Measurements from ENCODE around the gene CNTNAP2. TPM values are rescaled to one million over a fixed set of nuclear protein-coding genes. Genes with fewer than 3 reads are reported as not detected.
"Not testable (repeated sequence)": the region's sequence is repeated elsewhere in the genome, so short reads cannot be mapped to it uniquely, and the experiment has no call there.

The CNTNAP2 gene
- total RNA-seq, 2 donors from 2014 or later: 4.4 to 8.5 TPM

DNA sequence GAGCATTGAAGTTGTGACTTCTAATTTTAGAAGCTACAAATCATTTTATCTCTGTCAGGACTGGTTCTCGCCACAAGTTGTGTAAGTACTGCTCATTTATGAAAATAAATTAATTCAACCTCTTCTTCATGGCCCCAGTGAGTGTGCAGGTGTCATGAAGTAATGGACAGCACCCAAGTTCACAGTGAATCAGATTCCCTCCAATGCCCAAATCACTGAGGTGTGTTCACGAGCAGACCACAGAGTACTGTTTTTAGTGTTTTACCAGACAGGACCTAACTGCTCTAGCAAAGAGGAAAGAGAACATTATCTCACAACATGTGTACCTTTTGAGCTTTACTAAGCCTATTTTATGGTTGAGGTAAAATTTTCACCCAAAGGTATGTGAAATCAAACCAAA, 980.0 kb downstream of the CNTNAP2 start:
- Histone ChIP-seq H3K9me3 (peaks cover 2% of the 10 kb centered on the region), H3K9ac (ENCODE audit: low read depth in 2 of 2, low read length in 2 of 2) (no peak overlapping the region), H3K4me1 (no peaks in the 10 kb centered on the region), H3K36me3 (no peaks in the 10 kb centered on the region), H3K4me3 (no peak overlapping the region), H3K27me3 (no peaks in the 10 kb centered on the region), H3K27ac (no peak overlapping the region)
- no peak for DNase-seq
- TF ChIP-seq, protein P1, sequence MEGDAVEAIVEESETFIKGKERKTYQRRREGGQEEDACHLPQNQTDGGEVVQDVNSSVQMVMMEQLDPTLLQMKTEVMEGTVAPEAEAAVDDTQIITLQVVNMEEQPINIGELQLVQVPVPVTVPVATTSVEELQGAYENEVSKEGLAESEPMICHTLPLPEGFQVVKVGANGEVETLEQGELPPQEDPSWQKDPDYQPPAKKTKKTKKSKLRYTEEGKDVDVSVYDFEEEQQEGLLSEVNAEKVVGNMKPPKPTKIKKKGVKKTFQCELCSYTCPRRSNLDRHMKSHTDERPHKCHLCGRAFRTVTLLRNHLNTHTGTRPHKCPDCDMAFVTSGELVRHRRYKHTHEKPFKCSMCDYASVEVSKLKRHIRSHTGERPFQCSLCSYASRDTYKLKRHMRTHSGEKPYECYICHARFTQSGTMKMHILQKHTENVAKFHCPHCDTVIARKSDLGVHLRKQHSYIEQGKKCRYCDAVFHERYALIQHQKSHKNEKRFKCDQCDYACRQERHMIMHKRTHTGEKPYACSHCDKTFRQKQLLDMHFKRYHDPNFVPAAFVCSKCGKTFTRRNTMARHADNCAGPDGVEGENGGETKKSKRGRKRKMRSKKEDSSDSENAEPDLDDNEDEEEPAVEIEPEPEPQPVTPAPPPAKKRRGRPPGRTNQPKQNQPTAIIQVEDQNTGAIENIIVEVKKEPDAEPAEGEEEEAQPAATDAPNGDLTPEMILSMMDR (IDR thresholded peaks at IDR 0.05): no peak
- intact Hi-C loops (cut with DNase I): no loop called here

DNA sequence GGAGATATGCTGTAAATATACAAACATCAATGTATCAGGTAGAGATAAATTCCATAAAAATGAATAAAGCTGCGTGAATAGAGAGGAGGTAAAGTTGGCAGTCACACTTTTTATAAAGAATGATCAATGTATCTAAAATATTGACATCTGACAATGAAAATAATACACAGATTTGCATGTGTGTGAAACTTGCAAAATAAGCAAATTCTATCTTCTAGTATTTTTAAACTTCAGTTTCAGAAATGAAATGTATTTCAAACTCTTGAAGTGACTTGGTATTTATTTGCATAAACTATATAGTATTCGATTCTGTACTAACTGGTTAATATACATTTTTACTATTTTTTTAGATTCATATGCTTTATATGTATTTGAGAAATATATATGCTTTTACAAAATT, 986.6 kb downstream of the CNTNAP2 start:
- TF ChIP-seq, protein P1 (IDR thresholded peaks at IDR 0.05): no peak
- no peaks in the 10 kb centered on the region for H3K4me1 ChIP-seq

DNA sequence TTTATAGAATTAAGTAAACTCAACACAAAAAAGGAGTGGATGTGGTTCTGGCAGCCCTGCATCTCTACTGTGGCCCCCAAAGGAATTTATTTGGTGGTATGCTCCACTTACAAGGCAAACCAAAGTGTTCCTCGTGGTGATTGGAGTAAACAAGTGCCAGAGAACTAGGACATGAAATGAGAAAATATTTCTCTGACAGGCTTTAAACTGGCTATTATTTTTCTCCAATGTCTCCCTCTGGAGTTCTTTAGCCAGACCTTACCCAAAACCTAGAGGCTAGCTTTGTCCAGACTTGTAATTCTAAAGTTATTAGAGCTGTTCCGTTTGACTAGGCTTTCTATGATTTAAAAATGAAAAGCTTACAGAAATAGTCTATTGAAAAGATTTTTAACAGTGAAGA, 990.1 kb downstream of the CNTNAP2 start:
- no peak overlapping the region for H3K27ac ChIP-seq
- no peak overlapping the region for H3K4me3 ChIP-seq
- H3K4me1 ChIP-seq: no peaks in the 10 kb centered on the region
- no peaks in the 10 kb centered on the region for H3K36me3 ChIP-seq
- TF ChIP-seq, protein P1 (IDR thresholded peaks at IDR 0.05): no peak
- H3K27me3 ChIP-seq: no peaks in the 10 kb centered on the region
- H3K9ac ChIP-seq (ENCODE audit: low read depth in 2 of 2, low read length in 2 of 2): no peak overlapping the region
- no peak for DNase-seq
- intact Hi-C loops (cut with DNase I): no loop called here
- H3K9me3 ChIP-seq: no peaks in the 10 kb centered on the region

More for the DNA sequence above, 986.6 kb downstream of the CNTNAP2 start:
- Histone ChIP-seq H3K36me3 (no peaks in the 10 kb centered on the region), H3K27me3 (no peaks in the 10 kb centered on the region), H3K9ac (ENCODE audit: low read depth in 2 of 2, low read length in 2 of 2) (no peak overlapping the region), H3K4me3 (no peak overlapping the region), H3K27ac (no peak overlapping the region), H3K9me3 (no peaks in the 10 kb centered on the region)
- no peak for DNase-seq
- intact Hi-C loops (cut with DNase I): no loop called here

DNA sequence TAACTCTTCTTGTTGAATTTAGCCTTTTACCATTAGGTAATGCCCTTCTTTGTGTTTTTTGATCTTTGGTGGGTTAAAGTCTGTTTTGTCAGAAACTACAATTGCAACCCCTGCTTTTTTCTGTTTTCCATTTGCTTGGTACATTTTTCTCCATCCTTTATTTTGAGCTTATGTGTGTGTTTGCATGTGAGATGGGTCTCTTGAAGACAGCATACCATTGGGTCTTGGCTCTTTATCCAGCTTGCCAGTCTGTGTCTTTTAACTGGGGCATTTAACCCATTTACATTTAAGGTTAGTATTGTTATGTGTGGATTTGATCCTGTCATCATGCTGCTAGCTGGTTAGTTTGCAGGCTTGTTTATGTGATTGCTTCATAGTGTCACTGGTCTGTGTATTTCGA, 997.9 kb downstream of the CNTNAP2 start:
- H3K9me3 ChIP-seq; H3K36me3 ChIP-seq; H3K4me1 ChIP-seq; DNase-seq; H3K27me3 ChIP-seq; H3K9ac ChIP-seq (ENCODE audit: low read depth in 2 of 2, low read length in 2 of 2); H3K27ac ChIP-seq; intact Hi-C loops (cut with DNase I); H3K4me3 ChIP-seq: not testable (repeated sequence)

DNA sequence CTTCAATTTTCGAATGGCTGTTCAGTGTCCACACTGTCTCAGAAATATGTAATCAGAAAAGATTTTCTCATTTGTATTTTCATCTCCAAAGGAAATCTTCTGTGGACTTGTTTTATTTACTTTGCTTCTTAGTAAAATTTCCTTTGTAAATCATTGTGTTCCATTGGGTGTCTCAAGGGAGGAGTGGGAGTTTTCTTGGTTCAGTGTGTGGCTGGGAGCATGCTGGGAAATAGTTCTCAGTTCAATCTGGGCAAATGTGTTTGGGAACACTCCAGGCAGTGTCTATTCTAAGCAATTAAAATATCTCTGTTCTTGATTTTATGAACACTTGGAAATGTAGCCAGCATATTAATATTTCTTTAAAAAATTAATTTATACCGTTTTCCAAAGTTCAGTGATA, 1019.8 kb downstream of the CNTNAP2 start:
- Histone ChIP-seq H3K4me3 (no peak overlapping the region), H3K9me3 (no peaks in the 10 kb centered on the region), H3K9ac (ENCODE audit: low read depth in 2 of 2, low read length in 2 of 2) (no peak overlapping the region), H3K4me1 (no peaks in the 10 kb centered on the region), H3K27ac (no peak overlapping the region), H3K27me3 (no peaks in the 10 kb centered on the region), H3K36me3 (no peaks in the 10 kb centered on the region)
- TF ChIP-seq, protein P1 (IDR thresholded peaks at IDR 0.05): no peak
- no peak for DNase-seq
- intact Hi-C loops (cut with DNase I): no loop called here

DNA sequence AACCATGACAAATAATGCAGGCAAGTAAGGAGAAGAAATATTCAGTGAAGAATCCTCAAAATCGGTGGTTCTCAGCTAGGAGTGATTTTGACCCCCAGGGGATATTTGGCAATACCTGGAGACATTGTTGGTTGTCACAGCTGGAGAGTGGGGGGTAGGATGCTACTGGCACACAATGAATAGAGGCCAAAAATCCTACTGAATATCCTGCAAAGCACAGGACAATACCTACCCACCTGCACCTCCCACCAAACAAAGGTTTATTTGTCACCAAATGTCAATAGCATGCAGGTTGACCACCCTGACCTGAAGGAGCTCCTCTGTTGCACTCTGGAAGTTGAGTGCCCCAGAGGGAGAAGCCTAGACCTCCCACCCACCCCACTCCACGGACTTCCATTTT, 1028.6 kb downstream of the CNTNAP2 start:
- TF ChIP-seq, protein P1 (IDR thresholded peaks at IDR 0.05): no peak
- no peak overlapping the region for H3K27ac ChIP-seq
- H3K36me3 ChIP-seq: no peaks in the 10 kb centered on the region
- no peaks in the 10 kb centered on the region for H3K9me3 ChIP-seq
- DNase-seq: no peak
- H3K4me1 ChIP-seq: no peaks in the 10 kb centered on the region
- H3K4me3 ChIP-seq: no peak overlapping the region
- intact Hi-C loops (cut with DNase I): no loop called here
- no peak overlapping the region for H3K9ac ChIP-seq (ENCODE audit: low read depth in 2 of 2, low read length in 2 of 2)
- H3K27me3 ChIP-seq: no peaks in the 10 kb centered on the region
